Measurements from ENCODE around the gene DYNLL1. TPM values are rescaled to one million over a fixed set of nuclear protein-coding genes. Genes with fewer than 3 reads are reported as not detected.
A peak's percentile ranks its signal among the peaks of the same experiment; 100 is the strongest.

The DYNLL1 gene
- total and polyA plus RNA-seq, 4 donors: 101 to 275 (median 183) TPM

- TF ChIP-seq REST (IDR thresholded peaks at IDR 0.05) (peak; percentile 24), HNF4G (IDR thresholded peaks at IDR 0.05) (peak; percentile 41), GABPA (IDR thresholded peaks at IDR 0.05 in 1 of 2, conservative IDR thresholded peaks at IDR 0.05 in 1 of 2) (no peak), YY1 (IDR thresholded peaks at IDR 0.05) (peak; percentile 34), NR2F2 (IDR thresholded peaks at IDR 0.05) (peak; percentile 84)
Observed at GRCh38 chr12:120538281-120539156, 42.6 kb downstream of the DYNLL1 start (continued).

GRCh38 chr12:120539303-120539702 is 43.4 kb downstream of the DYNLL1 start:
- no peak for TF ChIP-seq YY1 (IDR thresholded peaks at IDR 0.05)
- peak in 1 of 2 donors; percentile 20 for TF ChIP-seq RXRA (IDR thresholded peaks at IDR 0.05)
- peak; percentile 12 for TF ChIP-seq MAX (IDR thresholded peaks at IDR 0.05)
- no peaks in the 10 kb centered on the region for H3K9me3 ChIP-seq (ENCODE audit: control insufficient read depth in 4 of 4, low read length in 3 of 4)
- peaks cover 21 to 59% (median 50%) of the 10 kb centered on the region in 4 donors for H3K4me1 ChIP-seq (ENCODE audit: control insufficient read depth in 4 of 4, insufficient read depth in 4 of 4, low read length in 3 of 4)
- peaks cover 0 to 3% (median under 1%) of the 10 kb centered on the region in 4 donors for H3K36me3 ChIP-seq (ENCODE audit: control insufficient read depth in 4 of 4, insufficient read depth in 3 of 4, low read depth in 1 of 4, low read length in 3 of 4)
- H3K9ac ChIP-seq (ENCODE audit: low read depth in 1 of 2, low read length in 2 of 2): no peak overlapping the region
- WGBS: 32% methylated on average over 1 of the region's 1 CpG
- peak overlapping the region; percentile 31 to 82 for H3K27ac ChIP-seq (ENCODE audit: low read depth in 1 of 2, low read length in 2 of 2)
- no peaks in the 10 kb centered on the region for H3K27me3 ChIP-seq (ENCODE audit: control insufficient read depth in 4 of 4, insufficient read depth in 4 of 4, low read length in 3 of 4)
- no peak for DNase-seq (ENCODE audit: low spot score)
- H3K4me3 ChIP-seq (ENCODE audit: low read depth in 1 of 3, low read length in 3 of 3): no peak overlapping the region

- peaks cover 21 to 58% (median 50%) of the 10 kb centered on the region in 4 donors for H3K4me1 ChIP-seq (ENCODE audit: control insufficient read depth in 4 of 4, insufficient read depth in 4 of 4, low read length in 3 of 4)
- no peak for TF ChIP-seq SP1 (IDR thresholded peaks at IDR 0.05)
- no peak for TF ChIP-seq GABPA (IDR thresholded peaks at IDR 0.05 in 1 of 2, conservative IDR thresholded peaks at IDR 0.05 in 1 of 2)
- no peak for TF ChIP-seq NR2F2 (IDR thresholded peaks at IDR 0.05)
- no peak for TF ChIP-seq FOXA1 (IDR thresholded peaks at IDR 0.05)
- no peak for TF ChIP-seq RAD21 (IDR thresholded peaks at IDR 0.05)
- no peak for TF ChIP-seq TAF1 (conservative IDR thresholded peaks at IDR 0.05)
- TF ChIP-seq RXRA (IDR thresholded peaks at IDR 0.05): peak in 1 of 2 donors; percentile 5
- no peaks in the 10 kb centered on the region for H3K27me3 ChIP-seq (ENCODE audit: control insufficient read depth in 4 of 4, insufficient read depth in 4 of 4, low read length in 3 of 4)
- H3K9me3 ChIP-seq (ENCODE audit: control insufficient read depth in 4 of 4, low read length in 3 of 4): no peaks in the 10 kb centered on the region
- H3K36me3 ChIP-seq (ENCODE audit: control insufficient read depth in 4 of 4, insufficient read depth in 3 of 4, low read depth in 1 of 4, low read length in 3 of 4): peaks cover 0 to 3% (median under 1%) of the 10 kb centered on the region in 4 donors
- DNase-seq (ENCODE audit: low spot score): no peak
- H3K4me3 ChIP-seq (ENCODE audit: low read depth in 1 of 3, low read length in 3 of 3): no peak overlapping the region
- no peak overlapping the region for H3K9ac ChIP-seq (ENCODE audit: low read depth in 1 of 2, low read length in 2 of 2)
- 7% methylated on average over 3 of the region's 3 CpGs for WGBS
- peak overlapping the region; percentile 61 to 64 for H3K27ac ChIP-seq (ENCODE audit: low read depth in 1 of 2, low read length in 2 of 2)
Observed at GRCh38 chr12:120540445-120540844, 44.5 kb downstream of the DYNLL1 start.

Data from liver (tissue), 9 donors.